ENCODE results near the gene POFUT1. TPM values are rescaled to one million over a fixed set of nuclear protein-coding genes. Genes with fewer than 3 reads are reported as not detected.
"Not testable (repeated sequence)": the region's sequence is repeated elsewhere in the genome, so short reads cannot be mapped to it uniquely, and the experiment has no call there.

The POFUT1 gene
- total RNA-seq, 1 experiment from 2014 or later: 41.9 TPM

GRCh38 chr20:32252189-32252588 is 44.5 kb downstream of the POFUT1 start:
- no peaks in the 10 kb centered on the region for H3F3A ChIP-seq (ENCODE audit: low read length, unreplicated experiment)
- no peak overlapping the region for H3K9ac ChIP-seq (ENCODE audit: low read length)
- DNase-seq (no peak), ATAC-seq (no peak)
- H3K27ac ChIP-seq (ENCODE audit: low read length): no peak overlapping the region
- BruUV-seq (replicated peaks): no TSS peak
- H3K9me2 ChIP-seq (replicated peaks; ENCODE audit: low read length): no peaks in the 10 kb centered on the region
- ChIA-PET CTCF (no interaction called here), POLR2A (ENCODE audit: unreplicated experiment) (no interaction called here)
- intact Hi-C loops (cut with micrococcal nuclease): no loop called here
- peaks cover 20% of the 10 kb centered on the region for H3K4me1 ChIP-seq (ENCODE audit: insufficient read depth, low read length)
- no peaks in the 10 kb centered on the region for H3K27me3 ChIP-seq (ENCODE audit: low read length)
- H2AFZ ChIP-seq (ENCODE audit: low read length): no peak overlapping the region
- H3K79me2 ChIP-seq (ENCODE audit: low read length): no peaks in the 10 kb centered on the region
- no peaks in the 10 kb centered on the region for H3K9me3 ChIP-seq (ENCODE audit: low read length)
- H3K4me2 ChIP-seq (ENCODE audit: low read length): no peak overlapping the region
- TF ChIP-seq EZH2phosphoT487 (IDR thresholded peaks at IDR 0.05; ENCODE audit: borderline replicate concordance, low read length) (no peak), CTCF (conservative IDR thresholded peaks at IDR 0.05; ENCODE audit: low read depth, low read length) (no peak)
- H3K36me3 ChIP-seq (ENCODE audit: low read depth, low read length): no peaks in the 10 kb centered on the region
- no peaks in the 10 kb centered on the region for H4K20me1 ChIP-seq (ENCODE audit: low read length)
- no peak overlapping the region for H3K4me3 ChIP-seq (ENCODE audit: low read length)

DNA sequence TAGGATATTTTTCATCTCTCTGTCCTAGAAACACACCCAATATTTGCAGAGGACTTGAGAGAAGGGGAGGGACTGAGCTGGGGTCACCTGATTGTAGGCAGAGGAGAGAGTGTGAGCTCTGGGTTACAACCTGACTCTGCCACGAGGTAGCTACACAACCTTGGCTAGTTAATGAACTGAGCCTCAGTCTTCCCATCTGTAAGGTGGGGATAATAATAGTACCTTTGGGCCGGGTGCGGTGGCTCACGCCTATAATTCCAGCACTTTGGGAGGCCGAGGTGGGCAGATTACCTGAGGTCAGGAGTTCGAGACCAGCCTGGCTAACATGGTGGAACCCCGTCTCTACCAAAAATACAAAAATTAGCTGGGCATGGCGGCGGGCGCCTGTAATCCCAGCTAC is 53.3 kb downstream of the POFUT1 start:
- H3K79me2 ChIP-seq (ENCODE audit: low read length); H3F3A ChIP-seq (ENCODE audit: low read length, unreplicated experiment); intact Hi-C loops (cut with micrococcal nuclease); ATAC-seq; H3K36me3 ChIP-seq (ENCODE audit: low read depth, low read length); H3K9me2 ChIP-seq (replicated peaks; ENCODE audit: low read length); H4K20me1 ChIP-seq (ENCODE audit: low read length); DNase-seq; H2AFZ ChIP-seq (ENCODE audit: low read length); BruUV-seq (replicated peaks); POLR2A ChIA-PET (ENCODE audit: unreplicated experiment); H3K4me3 ChIP-seq (ENCODE audit: low read length); CTCF ChIA-PET; H3K4me2 ChIP-seq (ENCODE audit: low read length); H3K27ac ChIP-seq (ENCODE audit: low read length); H3K9me3 ChIP-seq (ENCODE audit: low read length); H3K9ac ChIP-seq (ENCODE audit: low read length); H3K27me3 ChIP-seq (ENCODE audit: low read length): not testable (repeated sequence)
- peaks cover 19% of the 10 kb centered on the region for H3K4me1 ChIP-seq (ENCODE audit: insufficient read depth, low read length)

GRCh38 chr20:32261644-32262043 is 54.0 kb downstream of the POFUT1 start:
- no peak for TF ChIP-seq EZH2 (IDR thresholded peaks at IDR 0.05; ENCODE audit: low read length, unreplicated experiment)
- no peak for TF ChIP-seq EZH2phosphoT487 (IDR thresholded peaks at IDR 0.05; ENCODE audit: borderline replicate concordance, low read length)
- no peak for TF ChIP-seq CTCF (conservative IDR thresholded peaks at IDR 0.05; ENCODE audit: low read depth, low read length)
- intact Hi-C loops (cut with micrococcal nuclease): no loop called here
- H3K4me2 ChIP-seq (ENCODE audit: low read length): no peak overlapping the region
- ATAC-seq (no peak), DNase-seq (no peak)
- no peak overlapping the region for H3K4me3 ChIP-seq (ENCODE audit: low read length)
- no peak overlapping the region for H3K27ac ChIP-seq (ENCODE audit: low read length)
- no peaks in the 10 kb centered on the region for H3F3A ChIP-seq (ENCODE audit: low read length, unreplicated experiment)
- H3K79me2 ChIP-seq (ENCODE audit: low read length): no peaks in the 10 kb centered on the region
- no peaks in the 10 kb centered on the region for H3K9me3 ChIP-seq (ENCODE audit: low read length)
- no peaks in the 10 kb centered on the region for H3K9me2 ChIP-seq (replicated peaks; ENCODE audit: low read length)
- ChIA-PET CTCF (no interaction called here), POLR2A (ENCODE audit: unreplicated experiment) (no interaction called here)
- H4K20me1 ChIP-seq (ENCODE audit: low read length): no peaks in the 10 kb centered on the region
- no peak overlapping the region for H2AFZ ChIP-seq (ENCODE audit: low read length)
- H3K36me3 ChIP-seq (ENCODE audit: low read depth, low read length): no peaks in the 10 kb centered on the region
- no peaks in the 10 kb centered on the region for H3K27me3 ChIP-seq (ENCODE audit: low read length)
- BruUV-seq (replicated peaks): no TSS peak
- peaks cover 15% of the 10 kb centered on the region for H3K4me1 ChIP-seq (ENCODE audit: insufficient read depth, low read length)
- no peak overlapping the region for H3K9ac ChIP-seq (ENCODE audit: low read length)
